GM12878 (cell line): Measurements from ENCODE around the gene FAM193A. TPM values are rescaled to one million over a fixed set of nuclear protein-coding genes. Genes with fewer than 3 reads are reported as not detected.

Experiments
- ATAC-seq: fragments of 200-7000 bp; cut with Tn5 transposase; 3 replicates; pipeline ENCODE4 v1.9.1; 2020; ENCODE audit warnings: mild to moderate bottlenecking, moderate library complexity
- BruUV-seq: library from RNA; stranded (reverse); fragments of 400-500 nt; replicated peaks from 2 replicates; lab custom pipeline; 2021; lab: Mats Ljungman, UMichigan
- CTCF ChIA-PET: fragments of 300-600 bp; sonication (Branson Sonifier 250); formaldehyde crosslinking; extraction: SDS; loops from one replicate; lab custom pipeline; 2021; ENCODE audit warnings: inconsistent platforms; lab: Yijun Ruan, JAX
- POLR2A ChIA-PET: fragments of 350-600 bp; formaldehyde crosslinking; extraction: SDS; loops from one replicate; lab custom pipeline; 2021; ENCODE audit warnings: inconsistent platforms; lab: Charles Lee
- RAD21 ChIA-PET: fragments of 300-600 bp; sonication (Branson Sonifier 250); formaldehyde crosslinking; loops from one replicate; lab custom pipeline; 2023; ENCODE audit warnings: antibody characterized with exemption; ENCODE audit not compliant: unreplicated experiment; lab: Charles Lee
- SMC1A ChIA-PET: fragments of 300-600 bp; sonication (Branson Sonifier 250); formaldehyde crosslinking; loops from one replicate; lab custom pipeline; 2023; ENCODE audit not compliant: unreplicated experiment, uncharacterized antibody; lab: Charles Lee
- DNase-seq: peaks from one replicate; pipeline ENCODE4 v3.0.0-alpha.2; 2011; ENCODE audit warnings: low read depth, low spot score
- FAIRE-seq: peaks from 3 replicates; lab custom pipeline; 2011; peaks lifted over from hg19 to GRCh38; lab: Jason Lieb, UNC
- H2AFZ ChIP-seq: 2 replicates; pipeline ENCODE4 v1.6.0; 2011; ENCODE audit warnings: low read depth, low read length, control low read depth; ENCODE audit not compliant: control insufficient read depth
- H3K27ac ChIP-seq: 2 replicates; pipeline ENCODE4 v1.5.1; 2011; ENCODE audit warnings: control low read depth; ENCODE audit not compliant: control insufficient read depth, insufficient read depth
- H3K27me3 ChIP-seq, 2 experiments: replicated peaks in 1 of 2; 2 replicates each; pipeline versions ENCODE4 v1.6.0 to v1.6.1; 2011; ENCODE audit warnings: low read length in 1 of 2; ENCODE audit not compliant: control insufficient read depth in 2 of 2, insufficient read depth in 2 of 2
- H3K36me3 ChIP-seq, 2 experiments: 2 replicates each; pipeline ENCODE4 v1.5.1; 2011; ENCODE audit warnings: low read length in 1 of 2; ENCODE audit not compliant: control insufficient read depth in 2 of 2, insufficient read depth in 2 of 2
- H3K4me1 ChIP-seq: 2 replicates; pipeline ENCODE4 v1.6.1; 2011; ENCODE audit warnings: mild to moderate bottlenecking, low read length, moderate library complexity, mixed read lengths; ENCODE audit not compliant: control insufficient read depth, insufficient read depth
- H3K4me2 ChIP-seq: 2 replicates; pipeline ENCODE4 v1.6.0; 2011; ENCODE audit warnings: control low read depth; ENCODE audit not compliant: control insufficient read depth, insufficient read depth
- H3K4me3 ChIP-seq: fragments of 200-600 bp; sonication (generic); 2 replicates; pipeline ENCODE4 v1.5.1; 2016
- H3K79me2 ChIP-seq: 2 replicates; pipeline ENCODE4 v1.6.0; 2011; ENCODE audit warnings: low read length; ENCODE audit not compliant: control insufficient read depth, insufficient read depth
- H3K9ac ChIP-seq: 2 replicates; pipeline ENCODE4 v1.8.0; 2011; ENCODE audit warnings: low read length, control low read depth, mixed read lengths; ENCODE audit not compliant: control insufficient read depth, insufficient read depth
- H3K9me3 ChIP-seq: replicated peaks from 3 replicates; pipeline ENCODE4 v1.5.1; 2011; ENCODE audit warnings: mild to moderate bottlenecking, low read length; ENCODE audit not compliant: control insufficient read depth, insufficient read depth
- H4K20me1 ChIP-seq: 2 replicates; pipeline ENCODE4 v1.6.0; 2011; ENCODE audit not compliant: control insufficient read depth, insufficient read depth
- HDGF ChIP-seq: fragments of 450-650 bp; IDR thresholded peaks from 2 replicates; pipeline ENCODE4 v1.6.1; 2016; ENCODE audit warnings: antibody characterized with exemption
- POLR2AphosphoS2 ChIP-seq: IDR thresholded peaks from 2 replicates; pipeline ENCODE4 v1.6.1; 2011; ENCODE audit warnings: low read depth, mild to moderate bottlenecking, low read length, improper control_type of control experiment, moderate library complexity
- RELB ChIP-seq: fragments of 450-650 bp; IDR thresholded peaks from 2 replicates; pipeline ENCODE4 v1.6.1; 2017; ENCODE audit warnings: low read depth, mild to moderate bottlenecking, moderate library complexity
- SMAD1 ChIP-seq: fragments of 450-650 bp; IDR thresholded peaks from 2 replicates; pipeline ENCODE4 v1.6.1; 2018; ENCODE audit warnings: mild to moderate bottlenecking, low read depth; ENCODE audit not compliant: partially characterized antibody
- WGBS: methylation state at CpG from one replicate; pipeline ENCODE4 v1.1.6; 2016; ENCODE audit warnings: low lambda C conversion rate; ENCODE audit not compliant: insufficient replicate concordance, insufficient coverage; ENCODE audit errors: missing lambda C conversion rate; 5-methylcytosine and 5-hydroxymethylcytosine counted together
- in situ Hi-C: fragments of 300-500 bp; cut with MboI; formaldehyde crosslinking; loops from 9 replicates; pipeline ENCODE4 v1.14.3; 2018; ENCODE audit warnings: mixed read lengths
- intact Hi-C: fragments of 100-400 bp; cut with micrococcal nuclease; formaldehyde crosslinking; loops from one replicate; pipeline ENCODE4 v1.14.2; 2022; ENCODE audit not compliant: unreplicated experiment
- polyA plus RNA-seq, 11 experiments: library from polyadenylated mRNA; depleted of rRNA in 4 of 11; unstranded in 6 of 11; stranded (reverse) in 5 of 11; fragments of >200 nt; fragmentation: Nextera tagmentation in 4 of 11; fragmentation: Illumina TruSeq in 1 of 11; extraction: Ambion mirVana in 4 of 11; extraction: Trizol in 1 of 11; gene quantifications; 1 replicate in 1 of 11; 2 replicates in 10 of 11; pipeline versions ENCODE4 v1.2.1 to v1.2.3, GENCODE V29; 2011 to 2016; ENCODE audit warnings: inconsistent platforms in 2 of 11, missing spikeins in 2 of 11, low read depth in 1 of 11
- total RNA-seq, 4 experiments: library from RNA; depleted of rRNA in 3 of 4; stranded (reverse); fragments of >200 nt in 3 of 4; fragmentation: Illumina TruSeq in 1 of 4; extraction: Trizol in 1 of 4; gene quantifications; 2 replicates each; pipeline versions ENCODE4 v1.2.1 to v1.2.3, GENCODE V29; 2013 to 2021

Gene FAM193A
- total and polyA plus RNA-seq, 10 of the 15 experiments (the other 5 are each of a cell fraction or from before 2014, with no cell fraction given), result 0.52 to 23.3 (median 7.4) TPM

GRCh38 chr4:2595436-2595835 lies 59.0 kb downstream of the FAM193A start:
- no peak for DNase-seq
- intact Hi-C loops (no loop called here), in situ Hi-C loops (no loop called here)
- POLR2A ChIA-PET, result no interaction called here
- RAD21 ChIA-PET, result no interaction called here
- H2AFZ ChIP-seq, result no peak overlapping the region
- H3K9me3 ChIP-seq, result no peaks in the 10 kb centered on the region
- ATAC-seq, result no peak
- H3K79me2 ChIP-seq, result peaks cover 84% of the 10 kb centered on the region
- SMC1A ChIA-PET, result interaction anchor here (0.7 to 0.9 kb wide), 2 partner anchors 9 to 101 kb away, joined by 3 read pairs; no protein-coding TSS in a partner anchor
- H3K36me3 ChIP-seq, result peaks cover 6 to 8% of the 10 kb centered on the region in 2 experiments; a peak in 3 of 4 replicates
- no peak overlapping the region for H3K4me3 ChIP-seq
- CTCF ChIA-PET, result no interaction called here
- 76% methylated on average over 3 of the region's 3 CpGs for WGBS
- no TSS peak for BruUV-seq
- no peak overlapping the region for H3K9ac ChIP-seq
- peak overlapping the region; percentile 27; the same call in 1 of the 2 replicates for H3K4me2 ChIP-seq
- no peak overlapping the region for H3K27ac ChIP-seq
- H3K4me1 ChIP-seq, result peaks cover 58% of the 10 kb centered on the region
- H3K27me3 ChIP-seq, result no peaks in the 10 kb centered on the region
- no peak for TF ChIP-seq HDGF
- no peak for TF ChIP-seq SMAD1
- TF ChIP-seq RELB, result no peak
- no peak for TF ChIP-seq POLR2AphosphoS2
- TF ChIP-seq, all 136 proteins: peak for 0
- 0 out of 2 replicates have a peak, but pooled peaks cover 3% of the 10 kb centered on the region for H4K20me1 ChIP-seq
- no peak for FAIRE-seq
